Testis (tissue), 2 donors: Measurements from ENCODE around the gene MAGEF1.

Experiments used
- POLR2A ChIP-seq: fragments of 450-650 bp; IDR thresholded peaks from one replicate; pipeline ENCODE4 v1.6.1; 2017; ENCODE audit warnings: antibody characterized with exemption, mild to moderate bottlenecking, moderate library complexity
- TF ChIP-seq, protein P1 (sequence below), 3 experiments: fragments of 450-650 bp in 2 of 3; fragments of 200-600 bp in 1 of 3; sonication (generic) in 1 of 3; IDR thresholded peaks; one replicate each; pipeline ENCODE4 v1.5.1; 2016 to 2019; ENCODE audit warnings: antibody characterized with exemption in 3 of 3, mild to moderate bottlenecking in 2 of 3, moderate library complexity in 1 of 3

DNA sequence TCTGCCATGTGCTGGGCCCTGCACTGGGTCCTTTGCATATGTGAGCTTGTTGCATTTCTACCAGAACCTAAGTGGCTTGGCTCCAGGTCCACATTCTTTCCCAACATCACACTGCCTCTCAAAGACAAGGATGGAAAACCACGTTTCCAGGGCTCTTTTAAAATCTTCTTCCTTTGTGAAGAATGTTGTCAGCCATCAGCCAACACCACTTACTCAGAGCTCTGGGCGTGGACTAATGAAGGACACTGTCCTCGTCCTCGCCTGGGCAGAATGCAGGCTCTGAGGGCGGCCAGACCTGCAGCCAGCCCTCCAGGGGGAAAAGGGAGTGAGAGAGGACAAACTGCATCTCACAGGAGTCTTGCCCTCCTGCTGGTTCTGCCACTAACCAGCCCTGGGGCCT is 49.7 kb downstream of the MAGEF1 start:
- TF ChIP-seq, protein P1, sequence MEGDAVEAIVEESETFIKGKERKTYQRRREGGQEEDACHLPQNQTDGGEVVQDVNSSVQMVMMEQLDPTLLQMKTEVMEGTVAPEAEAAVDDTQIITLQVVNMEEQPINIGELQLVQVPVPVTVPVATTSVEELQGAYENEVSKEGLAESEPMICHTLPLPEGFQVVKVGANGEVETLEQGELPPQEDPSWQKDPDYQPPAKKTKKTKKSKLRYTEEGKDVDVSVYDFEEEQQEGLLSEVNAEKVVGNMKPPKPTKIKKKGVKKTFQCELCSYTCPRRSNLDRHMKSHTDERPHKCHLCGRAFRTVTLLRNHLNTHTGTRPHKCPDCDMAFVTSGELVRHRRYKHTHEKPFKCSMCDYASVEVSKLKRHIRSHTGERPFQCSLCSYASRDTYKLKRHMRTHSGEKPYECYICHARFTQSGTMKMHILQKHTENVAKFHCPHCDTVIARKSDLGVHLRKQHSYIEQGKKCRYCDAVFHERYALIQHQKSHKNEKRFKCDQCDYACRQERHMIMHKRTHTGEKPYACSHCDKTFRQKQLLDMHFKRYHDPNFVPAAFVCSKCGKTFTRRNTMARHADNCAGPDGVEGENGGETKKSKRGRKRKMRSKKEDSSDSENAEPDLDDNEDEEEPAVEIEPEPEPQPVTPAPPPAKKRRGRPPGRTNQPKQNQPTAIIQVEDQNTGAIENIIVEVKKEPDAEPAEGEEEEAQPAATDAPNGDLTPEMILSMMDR (IDR thresholded peaks at IDR 0.05): no peak
- no peak for TF ChIP-seq POLR2A
